ENCODE data around the gene HPS3. TPM values are rescaled to one million over a fixed set of nuclear protein-coding genes. Genes with fewer than 3 reads are reported as not detected.
"Not testable (repeated sequence)": the region's sequence is repeated elsewhere in the genome, so short reads cannot be mapped to it uniquely, and the experiment has no call there.

Gene HPS3
- total RNA-seq, 1 donor from 2014 or later = 19.3 TPM

DNA sequence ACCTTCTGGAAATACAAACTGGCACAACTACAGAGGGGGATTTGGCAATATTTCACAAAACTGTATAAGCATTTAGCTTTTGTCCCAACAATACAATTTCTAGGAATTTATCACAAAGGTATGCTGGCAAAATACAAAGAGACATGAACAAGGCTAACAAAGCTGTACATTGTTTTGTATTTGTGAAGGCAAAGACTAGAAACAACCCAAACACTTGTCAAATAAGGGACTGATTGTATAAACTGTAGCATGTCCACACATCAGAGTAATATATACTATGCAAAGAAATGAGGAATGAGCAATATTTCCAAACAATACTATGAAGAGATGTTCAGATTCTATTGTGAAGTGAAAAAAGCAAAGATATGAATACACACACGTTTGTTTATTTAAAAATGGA lies 65.8 kb downstream of the HPS3 start:
- no peaks in the 10 kb centered on the region for H3K9me3 Mint-ChIP-seq (ENCODE audit: unreplicated experiment)
- no peak overlapping the region for H3K4me3 Mint-ChIP-seq (ENCODE audit: unreplicated experiment)
- peaks cover 3% of the 10 kb centered on the region for H3K27me3 Mint-ChIP-seq (ENCODE audit: unreplicated experiment)
- H3K27ac Mint-ChIP-seq (ENCODE audit: unreplicated experiment) = no peak overlapping the region
- H3K36me3 Mint-ChIP-seq (ENCODE audit: unreplicated experiment) = no peaks in the 10 kb centered on the region
- TF ChIP-seq, protein P1, sequence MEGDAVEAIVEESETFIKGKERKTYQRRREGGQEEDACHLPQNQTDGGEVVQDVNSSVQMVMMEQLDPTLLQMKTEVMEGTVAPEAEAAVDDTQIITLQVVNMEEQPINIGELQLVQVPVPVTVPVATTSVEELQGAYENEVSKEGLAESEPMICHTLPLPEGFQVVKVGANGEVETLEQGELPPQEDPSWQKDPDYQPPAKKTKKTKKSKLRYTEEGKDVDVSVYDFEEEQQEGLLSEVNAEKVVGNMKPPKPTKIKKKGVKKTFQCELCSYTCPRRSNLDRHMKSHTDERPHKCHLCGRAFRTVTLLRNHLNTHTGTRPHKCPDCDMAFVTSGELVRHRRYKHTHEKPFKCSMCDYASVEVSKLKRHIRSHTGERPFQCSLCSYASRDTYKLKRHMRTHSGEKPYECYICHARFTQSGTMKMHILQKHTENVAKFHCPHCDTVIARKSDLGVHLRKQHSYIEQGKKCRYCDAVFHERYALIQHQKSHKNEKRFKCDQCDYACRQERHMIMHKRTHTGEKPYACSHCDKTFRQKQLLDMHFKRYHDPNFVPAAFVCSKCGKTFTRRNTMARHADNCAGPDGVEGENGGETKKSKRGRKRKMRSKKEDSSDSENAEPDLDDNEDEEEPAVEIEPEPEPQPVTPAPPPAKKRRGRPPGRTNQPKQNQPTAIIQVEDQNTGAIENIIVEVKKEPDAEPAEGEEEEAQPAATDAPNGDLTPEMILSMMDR (IDR thresholded peaks at IDR 0.05) = no peak
- no peak for DNase-seq (ENCODE audit: extremely low spot score, unreplicated experiment)
- H3K4me1 Mint-ChIP-seq (ENCODE audit: unreplicated experiment) = peaks cover 12% of the 10 kb centered on the region

GRCh38 chr3:149196805-149197592 lies 67.6 kb downstream of the HPS3 start:
- not testable (repeated sequence) for H3K9me3 Mint-ChIP-seq (ENCODE audit: unreplicated experiment); H3K4me1 Mint-ChIP-seq (ENCODE audit: unreplicated experiment); H3K27me3 Mint-ChIP-seq (ENCODE audit: unreplicated experiment); H3K4me3 Mint-ChIP-seq (ENCODE audit: unreplicated experiment); H3K36me3 Mint-ChIP-seq (ENCODE audit: unreplicated experiment); DNase-seq (ENCODE audit: extremely low spot score, unreplicated experiment); H3K27ac Mint-ChIP-seq (ENCODE audit: unreplicated experiment)

GRCh38 chr3:149197669-149198068 lies 68.2 kb downstream of the HPS3 start:
- TF ChIP-seq, protein P1 (IDR thresholded peaks at IDR 0.05) = no peak
- peaks cover 3% of the 10 kb centered on the region for H3K27me3 Mint-ChIP-seq (ENCODE audit: unreplicated experiment)

GRCh38 chr3:149198611-149199010 lies 69.2 kb downstream of the HPS3 start:
- Mint-ChIP-seq H3K4me3 (ENCODE audit: unreplicated experiment) (no peak overlapping the region), H3K27me3 (ENCODE audit: unreplicated experiment) (peaks cover 3% of the 10 kb centered on the region), H3K36me3 (ENCODE audit: unreplicated experiment) (no peaks in the 10 kb centered on the region), H3K27ac (ENCODE audit: unreplicated experiment) (no peak overlapping the region), H3K9me3 (ENCODE audit: unreplicated experiment) (no peaks in the 10 kb centered on the region), H3K4me1 (ENCODE audit: unreplicated experiment) (peaks cover 10% of the 10 kb centered on the region)
- no peak for DNase-seq (ENCODE audit: extremely low spot score, unreplicated experiment)
- TF ChIP-seq, protein P1 (IDR thresholded peaks at IDR 0.05) = no peak

More at GRCh38 chr3:149197669-149198068, 68.2 kb downstream of the HPS3 start:
- Mint-ChIP-seq H3K4me1 (ENCODE audit: unreplicated experiment) (peaks cover 10% of the 10 kb centered on the region), H3K9me3 (ENCODE audit: unreplicated experiment) (no peaks in the 10 kb centered on the region), H3K27ac (ENCODE audit: unreplicated experiment) (no peak overlapping the region), H3K4me3 (ENCODE audit: unreplicated experiment) (no peak overlapping the region), H3K36me3 (ENCODE audit: unreplicated experiment) (no peaks in the 10 kb centered on the region)
- DNase-seq (ENCODE audit: extremely low spot score, unreplicated experiment) = no peak

DNA sequence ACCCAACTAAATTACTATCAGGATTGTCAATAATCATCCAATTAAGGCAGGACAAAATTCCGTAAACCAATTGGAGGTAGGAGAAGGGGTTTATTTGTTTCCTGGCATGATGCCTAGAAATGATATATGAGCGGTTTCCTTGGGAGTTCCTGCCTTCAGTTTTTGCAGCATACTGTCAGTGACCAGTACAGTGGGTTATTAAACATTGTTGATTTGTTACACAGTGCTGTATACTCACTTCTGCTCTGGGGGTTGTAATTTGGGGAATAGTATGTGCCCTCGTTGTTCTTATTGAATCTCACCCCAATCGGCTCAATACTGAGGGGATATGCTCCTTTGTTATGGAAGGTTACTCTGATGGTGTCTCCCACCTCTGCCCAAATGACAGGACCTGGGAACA lies 70.0 kb downstream of the HPS3 start:
- H3K27me3 Mint-ChIP-seq (ENCODE audit: unreplicated experiment) = peaks cover 3% of the 10 kb centered on the region
- TF ChIP-seq, protein P1 (IDR thresholded peaks at IDR 0.05) = no peak
- H3K9me3 Mint-ChIP-seq (ENCODE audit: unreplicated experiment) = no peaks in the 10 kb centered on the region
- no peaks in the 10 kb centered on the region for H3K36me3 Mint-ChIP-seq (ENCODE audit: unreplicated experiment)
- peaks cover 10% of the 10 kb centered on the region for H3K4me1 Mint-ChIP-seq (ENCODE audit: unreplicated experiment)
- no peak overlapping the region for H3K27ac Mint-ChIP-seq (ENCODE audit: unreplicated experiment)
- no peak overlapping the region for H3K4me3 Mint-ChIP-seq (ENCODE audit: unreplicated experiment)
- DNase-seq (ENCODE audit: extremely low spot score, unreplicated experiment) = no peak

Measured in osteocyte (in vitro differentiated cells).